H9 (cell line): Measurements from ENCODE around the gene DTWD2. TPM values are rescaled to one million over a fixed set of nuclear protein-coding genes. Genes with fewer than 3 reads are reported as not detected.
"Not testable (repeated sequence)": the region's sequence is repeated elsewhere in the genome, so short reads cannot be mapped to it uniquely, and the experiment has no call there.

Experiments used
- DNase-seq: peaks from one replicate; pipeline ENCODE4 v3.0.0-alpha.2; 2017
- H2AFZ ChIP-seq: one replicate; pipeline ENCODE4 v1.6.1; 2013; ENCODE audit warnings: mild to moderate bottlenecking, low read length, control low read depth, moderate library complexity
- H2AK5ac ChIP-seq: 2 replicates; pipeline ENCODE4 v1.6.1; 2013; ENCODE audit warnings: low read length, control low read depth, mixed read lengths; ENCODE audit not compliant: insufficient read length
- H2BK120ac ChIP-seq: one replicate; pipeline ENCODE4 v1.6.1; 2013; ENCODE audit warnings: low read depth, mild to moderate bottlenecking, low read length, control low read depth, inconsistent platforms; ENCODE audit not compliant: poor library complexity, severe bottlenecking
- H2BK12ac ChIP-seq: 2 replicates; pipeline ENCODE4 v1.6.1; 2013; ENCODE audit warnings: low read length, control low read depth, mixed read lengths, low read depth; ENCODE audit not compliant: insufficient read length
- H2BK15ac ChIP-seq: 2 replicates; pipeline ENCODE4 v1.6.1; 2013; ENCODE audit warnings: low read depth, low read length, control low read depth
- H2BK20ac ChIP-seq: one replicate; pipeline ENCODE4 v1.6.1; 2013; ENCODE audit warnings: low read depth, mild to moderate bottlenecking, low read length, control low read depth, inconsistent platforms; ENCODE audit not compliant: poor library complexity, severe bottlenecking
- H2BK5ac ChIP-seq: 2 replicates; pipeline ENCODE4 v1.6.1; 2013; ENCODE audit warnings: low read length, control low read depth, mixed read lengths; ENCODE audit not compliant: insufficient read length
- H3K14ac ChIP-seq: 2 replicates; pipeline ENCODE4 v1.6.1; 2013; ENCODE audit warnings: low read length, control low read depth; ENCODE audit not compliant: insufficient read depth
- H3K18ac ChIP-seq: 2 replicates; pipeline ENCODE4 v1.6.1; 2013; ENCODE audit warnings: low read depth, mild to moderate bottlenecking, mixed read lengths, low read length, control low read depth; ENCODE audit not compliant: insufficient read length
- H3K23ac ChIP-seq: 2 replicates; pipeline ENCODE4 v1.6.1; 2013; ENCODE audit warnings: low read length, control low read depth, mixed read lengths, low read depth; ENCODE audit not compliant: insufficient read length
- H3K23me2 ChIP-seq: 2 replicates; pipeline ENCODE4 v1.6.1; 2013; ENCODE audit warnings: low read depth, mild to moderate bottlenecking, mixed read lengths, low read length, control low read depth; ENCODE audit not compliant: insufficient read length, poor library complexity, severe bottlenecking
- H3K27ac ChIP-seq: 2 replicates; pipeline ENCODE4 v1.5.1; 2013; ENCODE audit warnings: low read length, control low read depth, mixed read lengths, low read depth; ENCODE audit not compliant: insufficient read length
- H3K27me3 ChIP-seq: 2 replicates; pipeline ENCODE4 v1.6.1; 2013; ENCODE audit warnings: low read length, control low read depth, inconsistent platforms; ENCODE audit not compliant: insufficient read depth
- H3K4ac ChIP-seq: 2 replicates; pipeline ENCODE4 v1.6.1; 2013; ENCODE audit warnings: low read depth, mild to moderate bottlenecking, control low read depth, inconsistent platforms, low read length, moderate library complexity
- H3K4me1 ChIP-seq: 2 replicates; pipeline ENCODE4 v1.6.1; 2013; ENCODE audit warnings: low read length, control low read depth, inconsistent platforms; ENCODE audit not compliant: insufficient read depth
- H3K4me2 ChIP-seq: 2 replicates; pipeline ENCODE4 v1.6.1; 2013; ENCODE audit warnings: low read length, control low read depth, mixed read lengths; ENCODE audit not compliant: insufficient read length, insufficient read depth
- H3K56ac ChIP-seq: 2 replicates; pipeline ENCODE4 v1.6.1; 2013; ENCODE audit warnings: low read depth, mild to moderate bottlenecking, mixed read lengths, low read length, control low read depth; ENCODE audit not compliant: insufficient read length
- H3K79me1 ChIP-seq: 2 replicates; pipeline ENCODE4 v1.6.1; 2013; ENCODE audit warnings: low read depth, mild to moderate bottlenecking, moderate library complexity, low read length, control low read depth, inconsistent platforms; ENCODE audit not compliant: insufficient read depth, poor library complexity, severe bottlenecking
- H3K79me2 ChIP-seq: 2 replicates; pipeline ENCODE4 v1.6.1; 2013; ENCODE audit warnings: low read length, control low read depth, inconsistent platforms; ENCODE audit not compliant: insufficient read depth
- H3K9ac ChIP-seq: 2 replicates; pipeline ENCODE4 v1.6.1; 2013; ENCODE audit warnings: low read length, control low read depth, mixed read lengths; ENCODE audit not compliant: insufficient read length; ENCODE audit errors: extremely low read depth
- H3K9me3 ChIP-seq: one replicate; pipeline ENCODE4 v1.6.1; 2013; ENCODE audit warnings: low read depth, low read length, inconsistent platforms; ENCODE audit not compliant: control insufficient read depth
- H3T11ph ChIP-seq: one replicate; pipeline ENCODE4 v1.6.1; 2013; ENCODE audit warnings: mild to moderate bottlenecking, low read length, control low read depth, inconsistent platforms
- H4K20me1 ChIP-seq: one replicate; pipeline ENCODE4 v1.6.1; 2013; ENCODE audit not compliant: control insufficient read depth, insufficient read length, insufficient read depth
- H4K5ac ChIP-seq: 2 replicates; pipeline ENCODE4 v1.6.1; 2013; ENCODE audit warnings: low read depth, mild to moderate bottlenecking, mixed read lengths, low read length, control low read depth; ENCODE audit not compliant: insufficient read length
- H4K8ac ChIP-seq: replicated peaks from 2 replicates; pipeline ENCODE4 v1.6.1; 2013; ENCODE audit warnings: low read length, control low read depth, mixed read lengths, low read depth; ENCODE audit not compliant: insufficient read length
- H4K91ac ChIP-seq: 2 replicates; pipeline ENCODE4 v1.6.1; 2013; ENCODE audit warnings: low read depth, mild to moderate bottlenecking, moderate library complexity, mixed read lengths, low read length, control low read depth; ENCODE audit not compliant: insufficient read length
- H3K27ac Mint-ChIP-seq, 3 experiments: 2 replicates in 2 of 3; 3 replicates in 1 of 3; pipeline ENCODE4 v1.8.0; 2020 to 2021; ENCODE audit warnings: mixed read lengths in 3 of 3, mild to moderate bottlenecking in 1 of 3, moderate library complexity in 1 of 3
- H3K27me3 Mint-ChIP-seq: 2 replicates; pipeline ENCODE4 v1.8.0; 2021; ENCODE audit warnings: low read depth, mild to moderate bottlenecking, moderate library complexity, mixed read lengths
- H3K36me3 Mint-ChIP-seq, 3 experiments: 2 replicates in 2 of 3; 3 replicates in 1 of 3; pipeline ENCODE4 v1.8.0; 2020 to 2021; ENCODE audit warnings: low read depth in 3 of 3, mixed read lengths in 3 of 3; ENCODE audit not compliant: insufficient read depth in 1 of 3
- H3K4me1 Mint-ChIP-seq, 2 experiments: 2 replicates each; pipeline ENCODE4 v1.8.0; 2020; ENCODE audit warnings: mixed read lengths in 2 of 2
- H3K4me3 Mint-ChIP-seq, 2 experiments: 2 replicates in 1 of 2; 3 replicates in 1 of 2; pipeline ENCODE4 v1.8.0; 2020 to 2021; ENCODE audit warnings: mild to moderate bottlenecking in 2 of 2, mixed read lengths in 2 of 2, moderate library complexity in 1 of 2
- H3K9me3 Mint-ChIP-seq, 2 experiments: 2 replicates in 1 of 2; 3 replicates in 1 of 2; pipeline ENCODE4 v1.8.0; 2020; ENCODE audit warnings: mild to moderate bottlenecking in 2 of 2, mixed read lengths in 2 of 2, moderate library complexity in 1 of 2
- WGBS: extraction: QIAGEN DNeasy Blood & Tissue Kit; methylation state at CpG from one replicate; pipeline ENCODE4 v1.1.7; 2013; ENCODE audit warnings: missing lambda C conversion rate, low lambda C conversion rate, mixed read lengths; ENCODE audit not compliant: insufficient read length; ENCODE audit errors: extremely low coverage; 5-methylcytosine and 5-hydroxymethylcytosine counted together
- total RNA-seq: library from RNA; stranded (reverse); gene quantifications from 2 replicates; pipeline ENCODE4 v1.2.1, GENCODE V29; 2021
- TF ChIP-seq, protein P1 (sequence below): fragments of 200-600 bp; sonication (generic); conservative IDR thresholded peaks from 3 replicates; pipeline ENCODE4 v1.8.0; 2021; ENCODE audit warnings: antibody characterized with exemption, mild to moderate bottlenecking

DTWD2 gene
- total RNA-seq, 1 experiment from 2014 or later, result 10.8 TPM

DNA sequence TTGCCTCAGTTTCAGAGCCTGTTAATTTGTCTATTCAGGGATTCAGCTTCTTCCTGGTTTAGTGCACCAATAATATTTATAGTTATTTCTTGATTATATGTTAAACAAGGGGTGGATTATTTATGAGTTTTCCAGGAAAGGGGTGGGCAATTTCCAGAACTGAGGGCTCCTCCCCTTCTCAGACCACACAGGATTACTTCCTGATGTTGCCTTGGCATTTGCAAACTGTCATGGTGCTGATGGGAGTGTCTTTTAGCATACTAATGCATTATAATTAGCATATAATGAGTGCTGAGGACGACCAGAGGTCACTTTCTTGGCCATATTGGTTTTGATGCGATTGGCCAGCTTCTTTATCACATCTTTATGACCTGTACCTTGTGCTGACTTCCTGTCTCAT, 6.2 kb upstream of the DTWD2 start:
- H4K91ac ChIP-seq, result no peak overlapping the region

DNA sequence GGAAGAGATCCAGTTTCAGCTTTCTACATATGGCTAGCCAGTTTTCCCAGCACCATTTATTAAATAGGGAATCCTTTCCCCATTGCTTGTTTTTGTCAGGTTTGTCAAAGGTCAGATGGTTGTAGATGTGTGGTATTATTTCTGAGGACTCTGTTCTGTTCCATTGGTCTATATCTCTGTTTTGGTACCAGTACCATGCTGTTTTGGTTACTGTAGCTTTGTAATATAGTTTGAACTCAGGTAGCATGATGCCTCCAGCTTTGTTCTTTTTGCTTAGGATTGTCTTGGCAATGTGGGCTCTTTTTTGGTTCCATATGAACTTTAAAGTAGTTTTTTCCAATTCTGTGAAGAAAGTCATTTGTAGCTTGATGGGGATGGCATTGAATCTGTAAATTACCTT, 4.8 kb upstream of the DTWD2 start:
- H3K9ac ChIP-seq, H3K56ac ChIP-seq, H3T11ph ChIP-seq, H3K27ac ChIP-seq, H3K4me3 Mint-ChIP-seq, H2BK12ac ChIP-seq, H3K27ac Mint-ChIP-seq, H4K5ac ChIP-seq, H3K14ac ChIP-seq, H3K4me1 ChIP-seq, H2BK15ac ChIP-seq, H2BK20ac ChIP-seq, H4K20me1 ChIP-seq, H3K4ac ChIP-seq, H3K4me2 ChIP-seq, DNase-seq, H3K27me3 Mint-ChIP-seq, H2BK120ac ChIP-seq, H3K79me2 ChIP-seq, H3K4me1 Mint-ChIP-seq, H4K8ac ChIP-seq, H2AFZ ChIP-seq, H3K23ac ChIP-seq, H3K9me3 ChIP-seq, H3K23me2 ChIP-seq, H3K79me1 ChIP-seq, H4K91ac ChIP-seq, H2BK5ac ChIP-seq, H3K18ac ChIP-seq, H2AK5ac ChIP-seq, H3K27me3 ChIP-seq: not testable (repeated sequence)
- H3K36me3 Mint-ChIP-seq, result peaks cover 12 to 32% (median 14%) of the 10 kb centered on the region in 3 experiments
- H3K9me3 Mint-ChIP-seq, result peaks cover 39 to 46% of the 10 kb centered on the region in 2 experiments

More for the DNA sequence above, 6.2 kb upstream of the DTWD2 start:
- Histone ChIP-seq H2BK120ac (no peak overlapping the region), H2AFZ (no peak overlapping the region), H2BK15ac (no peak overlapping the region), H2BK20ac (no peak overlapping the region), H3K23ac (no peak overlapping the region), H3K79me1 (no peaks in the 10 kb centered on the region), H2BK12ac (no peak overlapping the region), H3K79me2 (no peaks in the 10 kb centered on the region), H3K4ac (no peak overlapping the region), H3K14ac (no peak overlapping the region), H3K4me2 (no peak overlapping the region), H2AK5ac (no peak overlapping the region), H3K27ac (no peak overlapping the region), H3K4me1 (no peaks in the 10 kb centered on the region), H2BK5ac (no peak overlapping the region), H3K56ac (no peak overlapping the region), H3T11ph (no peak overlapping the region), H4K8ac (no peak overlapping the region), H4K20me1 (no peaks in the 10 kb centered on the region), H4K5ac (no peak overlapping the region), H3K23me2 (no peaks in the 10 kb centered on the region), H3K27me3 (no peaks in the 10 kb centered on the region), H3K9me3 (peaks cover 9% of the 10 kb centered on the region), H3K9ac (no peak overlapping the region), H3K18ac (no peak overlapping the region)
- no peaks in the 10 kb centered on the region for H3K4me1 Mint-ChIP-seq
- TF ChIP-seq, protein P1, sequence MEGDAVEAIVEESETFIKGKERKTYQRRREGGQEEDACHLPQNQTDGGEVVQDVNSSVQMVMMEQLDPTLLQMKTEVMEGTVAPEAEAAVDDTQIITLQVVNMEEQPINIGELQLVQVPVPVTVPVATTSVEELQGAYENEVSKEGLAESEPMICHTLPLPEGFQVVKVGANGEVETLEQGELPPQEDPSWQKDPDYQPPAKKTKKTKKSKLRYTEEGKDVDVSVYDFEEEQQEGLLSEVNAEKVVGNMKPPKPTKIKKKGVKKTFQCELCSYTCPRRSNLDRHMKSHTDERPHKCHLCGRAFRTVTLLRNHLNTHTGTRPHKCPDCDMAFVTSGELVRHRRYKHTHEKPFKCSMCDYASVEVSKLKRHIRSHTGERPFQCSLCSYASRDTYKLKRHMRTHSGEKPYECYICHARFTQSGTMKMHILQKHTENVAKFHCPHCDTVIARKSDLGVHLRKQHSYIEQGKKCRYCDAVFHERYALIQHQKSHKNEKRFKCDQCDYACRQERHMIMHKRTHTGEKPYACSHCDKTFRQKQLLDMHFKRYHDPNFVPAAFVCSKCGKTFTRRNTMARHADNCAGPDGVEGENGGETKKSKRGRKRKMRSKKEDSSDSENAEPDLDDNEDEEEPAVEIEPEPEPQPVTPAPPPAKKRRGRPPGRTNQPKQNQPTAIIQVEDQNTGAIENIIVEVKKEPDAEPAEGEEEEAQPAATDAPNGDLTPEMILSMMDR, result no peak
- H3K9me3 Mint-ChIP-seq, result peaks cover 54 to 61% of the 10 kb centered on the region in 2 experiments
- H3K27me3 Mint-ChIP-seq, result no peaks in the 10 kb centered on the region; the same call in 1 of the 2 replicates
- no CpG with 5 or more reads among the region's 2 CpGs for WGBS
- H3K4me3 Mint-ChIP-seq, result no peak overlapping the region
- DNase-seq, result no peak
- H3K36me3 Mint-ChIP-seq, result peaks cover 15 to 43% (median 18%) of the 10 kb centered on the region in 3 experiments
- H3K27ac Mint-ChIP-seq, result no peak overlapping the region
